Endothelial cell of umbilical vein (primary cell): ENCODE results near the gene CLTCL1. TPM values are rescaled to one million over a fixed set of nuclear protein-coding genes. Genes with fewer than 3 reads are reported as not detected.

Source experiments
- BruUV-seq: library from RNA; stranded (reverse); fragments of 400-500 nt; replicated peaks from 2 replicates; lab custom pipeline; 2021; lab: Mats Ljungman, UMichigan
- CTCF ChIA-PET: fragments of 300-600, 350-600 bp; sonication (Branson Sonifier 250); formaldehyde crosslinking; loops from one replicate; lab custom pipeline; 2021; ENCODE audit warnings: antibody characterized with exemption, inconsistent platforms; lab: Charles Lee
- POLR2A ChIA-PET: fragments of 300-600, 350-600 bp; sonication (Branson Sonifier 250); formaldehyde crosslinking; loops from one replicate; lab custom pipeline; 2021; ENCODE audit warnings: antibody characterized with exemption, inconsistent platforms; lab: Charles Lee
- DNase-seq: peaks from one replicate; pipeline ENCODE4 v3.0.0-alpha.2; 2011; ENCODE audit warnings: low read depth, low spot score
- FAIRE-seq: peaks from 2 replicates; lab custom pipeline; 2011; peaks lifted over from hg19 to GRCh38; lab: Jason Lieb, UNC
- H2AFZ ChIP-seq: 2 replicates; pipeline ENCODE4 v1.6.0; 2012; ENCODE audit warnings: low read depth, low read length, control low read depth, inconsistent platforms
- H3K27ac ChIP-seq: 2 replicates; pipeline ENCODE4 v1.5.1; 2011; ENCODE audit warnings: low read depth, mild to moderate bottlenecking, control low read depth, low read length, moderate library complexity; ENCODE audit not compliant: insufficient read depth
- H3K27me3 ChIP-seq, 2 experiments: 2 replicates each; pipeline versions ENCODE4 v1.6.0 to v1.6.1; 2011; ENCODE audit warnings: low read length in 2 of 2, mixed read lengths in 1 of 2; ENCODE audit not compliant: control insufficient read depth in 2 of 2, insufficient read depth in 2 of 2
- H3K36me3 ChIP-seq, 2 experiments: 2 replicates in 1 of 2; 3 replicates in 1 of 2; pipeline ENCODE4 v1.5.1; 2011; ENCODE audit warnings: low read length in 2 of 2, mild to moderate bottlenecking in 1 of 2, moderate library complexity in 1 of 2; ENCODE audit not compliant: control insufficient read depth in 2 of 2, insufficient read depth in 2 of 2; ENCODE audit errors: extremely low read depth in 1 of 2
- H3K4me1 ChIP-seq: 3 replicates; pipeline ENCODE4 v1.5.1; 2011; ENCODE audit warnings: mild to moderate bottlenecking, low read length; ENCODE audit not compliant: control insufficient read depth, insufficient read depth; ENCODE audit errors: extremely low read depth
- H3K4me2 ChIP-seq: 2 replicates; pipeline ENCODE4 v1.6.1; 2011; ENCODE audit warnings: low read length, control low read depth, mixed read lengths; ENCODE audit not compliant: insufficient read depth
- H3K4me3 ChIP-seq, 3 experiments: fragments of 200-600 bp in 1 of 3; sonication (generic), shearing (Covaris generic) in 1 of 3; replicated peaks in 1 of 3; 2 replicates each; pipeline ENCODE4 v1.5.1; 2011 to 2016; ENCODE audit warnings: control low read depth in 3 of 3, low read length in 3 of 3, mild to moderate bottlenecking in 2 of 3, inconsistent platforms in 1 of 3, low read depth in 1 of 3, moderate library complexity in 1 of 3; ENCODE audit not compliant: insufficient read depth in 1 of 3
- H3K79me2 ChIP-seq: 2 replicates; pipeline ENCODE4 v1.6.0; 2012; ENCODE audit warnings: low read length, inconsistent platforms; ENCODE audit not compliant: control insufficient read depth, insufficient read depth
- H3K9ac ChIP-seq: replicated peaks from 2 replicates; pipeline ENCODE3; 2011; ENCODE audit warnings: low read length, control low read depth; ENCODE audit not compliant: insufficient read depth; ENCODE audit errors: extremely low read depth
- H3K9me1 ChIP-seq: replicated peaks from 3 replicates; pipeline ENCODE4 v1.6.0; 2011; ENCODE audit warnings: mild to moderate bottlenecking, low read length; ENCODE audit not compliant: control insufficient read depth, insufficient read depth; ENCODE audit errors: extremely low read depth
- H3K9me3 ChIP-seq: replicated peaks from 2 replicates; pipeline ENCODE4 v1.5.1; 2012; ENCODE audit warnings: low read length, inconsistent platforms; ENCODE audit not compliant: control insufficient read depth, insufficient read depth
- H4K20me1 ChIP-seq: replicated peaks from 2 replicates; pipeline ENCODE3; 2011; ENCODE audit warnings: mild to moderate bottlenecking, low read length; ENCODE audit not compliant: control insufficient read depth, insufficient read depth; ENCODE audit errors: extremely low read depth
- EZH2 ChIP-seq: IDR thresholded peaks from 2 replicates; pipeline ENCODE4 v1.6.1; 2012; ENCODE audit warnings: borderline replicate concordance, low read depth, mild to moderate bottlenecking, moderate library complexity, low read length, inconsistent platforms; ENCODE audit not compliant: severe bottlenecking
- FOS ChIP-seq: IDR thresholded peaks from 2 replicates; pipeline ENCODE4 v1.6.1; 2011; ENCODE audit warnings: mild to moderate bottlenecking, low read length, moderate library complexity, borderline replicate concordance; ENCODE audit not compliant: insufficient read depth
- GATA2 ChIP-seq: IDR thresholded peaks from 2 replicates; pipeline ENCODE4 v1.7.0; 2011; ENCODE audit warnings: low read depth, mild to moderate bottlenecking, moderate library complexity, mixed read lengths, low read length; ENCODE audit not compliant: insufficient read length, insufficient read depth
- JUN ChIP-seq: IDR thresholded peaks from 2 replicates; pipeline ENCODE4 v1.6.1; 2011; ENCODE audit warnings: borderline replicate concordance, low read depth; ENCODE audit not compliant: insufficient read length, insufficient read depth
- MAX ChIP-seq: IDR thresholded peaks from 2 replicates; pipeline ENCODE4 v1.6.1; 2011; ENCODE audit not compliant: insufficient read depth, insufficient read length
- MYC ChIP-seq: IDR thresholded peaks from one replicate; pipeline ENCODE4 v1.6.1; 2011; ENCODE audit warnings: mild to moderate bottlenecking, low read depth, low read length
- POLR2A ChIP-seq: IDR thresholded peaks from 2 replicates; pipeline ENCODE4 v1.6.1; 2012; ENCODE audit warnings: low read depth, mild to moderate bottlenecking, control low read depth, low read length
- POLR2AphosphoS5 ChIP-seq: IDR thresholded peaks from 2 replicates; pipeline ENCODE4 v1.6.1; 2012; ENCODE audit warnings: low read depth, mild to moderate bottlenecking, control low read depth, low read length, moderate library complexity; ENCODE audit not compliant: insufficient read depth
- dilution Hi-C: fragments of 300-500 bp; cut with MboI; formaldehyde crosslinking; loops from one replicate; pipeline ENCODE4 v1.15.0; 2019; ENCODE audit warnings: low sequenced_read_pairs; ENCODE audit not compliant: extremely low pct_ligation_motif_present
- intact Hi-C: fragments of 100-400 bp; cut with micrococcal nuclease; formaldehyde crosslinking; loops from one replicate; pipeline ENCODE4 v1.10.0; 2022
- polyA plus RNA-seq, 4 experiments: library from polyadenylated mRNA; depleted of rRNA in 3 of 4; stranded (reverse) in 3 of 4; unstranded in 1 of 4; fragments of >200 nt; gene quantifications; 2 replicates each; pipeline versions ENCODE4 v1.2.1 to v1.2.3, GENCODE V29; 2011 to 2012; ENCODE audit warnings: missing spikeins in 1 of 4
- total RNA-seq: library from RNA; stranded (reverse); gene quantifications from 2 replicates; pipeline ENCODE4 v1.2.3, GENCODE V29; 2021
- TF ChIP-seq, protein P1 (sequence below), 2 donors: IDR thresholded peaks; 1 replicate in 1 of 2; 2 replicates in 1 of 2; pipeline ENCODE4 v1.5.1; 2011; ENCODE audit warnings: low read length in 2 of 2, mild to moderate bottlenecking in 2 of 2, moderate library complexity in 2 of 2, control low read depth in 1 of 2, inconsistent platforms in 1 of 2, low read depth in 1 of 2; ENCODE audit not compliant: insufficient read depth in 1 of 2; ENCODE audit errors: extremely low read depth in 1 of 2

The CLTCL1 gene
- total and polyA plus RNA-seq, 2 donors (not counting 3 experiments of a cell fraction or from before 2014, with no cell fraction given): 5.0 to 6.2 TPM

DNA sequence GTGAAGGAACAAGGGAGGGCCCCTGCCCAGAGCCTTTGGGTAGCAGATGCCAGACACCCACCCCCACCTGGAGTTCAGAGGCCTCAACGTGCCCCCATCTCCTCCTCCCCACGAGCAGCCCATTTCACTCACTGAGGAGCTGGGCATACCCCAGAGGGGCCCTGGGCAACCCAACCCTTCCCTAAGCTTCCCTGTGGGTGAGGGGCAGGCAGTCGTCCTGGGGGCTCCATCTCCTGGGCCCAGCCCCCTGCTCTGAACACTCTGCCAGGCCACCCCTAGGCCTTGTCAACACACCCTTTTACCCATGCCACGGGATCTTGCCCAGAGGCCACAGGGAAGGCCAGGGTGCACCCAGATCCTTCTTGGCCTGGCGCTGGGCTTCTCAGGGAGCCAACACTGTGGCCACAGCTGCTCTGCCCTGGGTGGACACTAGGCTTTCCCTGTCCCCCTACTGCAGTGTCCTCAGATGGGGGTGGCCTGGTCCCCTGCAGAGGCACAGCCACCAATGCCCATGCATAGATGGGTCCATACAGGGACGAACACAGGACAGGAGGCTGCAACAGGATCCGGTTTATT, 116.4 kb downstream of the CLTCL1 start:
- H3K9ac ChIP-seq: no peak overlapping the region
- H3K4me2 ChIP-seq: no peak overlapping the region
- DNase-seq (no peak), FAIRE-seq (no peak)
- no TSS peak for BruUV-seq
- intact Hi-C loops (loop anchor here (5.0 kb wide), 1 partner anchor 272 kb away; the partner anchor contains the start of gene C22orf39), dilution Hi-C loops (no loop called here)
- peaks cover 0 to 5% of the 10 kb centered on the region in 2 experiments for H3K36me3 ChIP-seq
- H2AFZ ChIP-seq: no peak overlapping the region
- H4K20me1 ChIP-seq: no peaks in the 10 kb centered on the region
- ChIA-PET POLR2A (no interaction called here), CTCF (interaction anchor here (1.6 kb wide), 1 partner anchor 31 kb away, joined by 5 read pairs; the partner anchor contains the start of gene ESS2)
- H3K9me1 ChIP-seq: no peaks in the 10 kb centered on the region
- H3K27me3 ChIP-seq: no peaks in the 10 kb centered on the region
- TF ChIP-seq POLR2A (no peak), EZH2 (no peak), FOS (no peak), POLR2AphosphoS5 (no peak), GATA2 (no peak), MAX (no peak), MYC (no peak), JUN (no peak)
- TF ChIP-seq, protein P1, sequence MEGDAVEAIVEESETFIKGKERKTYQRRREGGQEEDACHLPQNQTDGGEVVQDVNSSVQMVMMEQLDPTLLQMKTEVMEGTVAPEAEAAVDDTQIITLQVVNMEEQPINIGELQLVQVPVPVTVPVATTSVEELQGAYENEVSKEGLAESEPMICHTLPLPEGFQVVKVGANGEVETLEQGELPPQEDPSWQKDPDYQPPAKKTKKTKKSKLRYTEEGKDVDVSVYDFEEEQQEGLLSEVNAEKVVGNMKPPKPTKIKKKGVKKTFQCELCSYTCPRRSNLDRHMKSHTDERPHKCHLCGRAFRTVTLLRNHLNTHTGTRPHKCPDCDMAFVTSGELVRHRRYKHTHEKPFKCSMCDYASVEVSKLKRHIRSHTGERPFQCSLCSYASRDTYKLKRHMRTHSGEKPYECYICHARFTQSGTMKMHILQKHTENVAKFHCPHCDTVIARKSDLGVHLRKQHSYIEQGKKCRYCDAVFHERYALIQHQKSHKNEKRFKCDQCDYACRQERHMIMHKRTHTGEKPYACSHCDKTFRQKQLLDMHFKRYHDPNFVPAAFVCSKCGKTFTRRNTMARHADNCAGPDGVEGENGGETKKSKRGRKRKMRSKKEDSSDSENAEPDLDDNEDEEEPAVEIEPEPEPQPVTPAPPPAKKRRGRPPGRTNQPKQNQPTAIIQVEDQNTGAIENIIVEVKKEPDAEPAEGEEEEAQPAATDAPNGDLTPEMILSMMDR (IDR thresholded peaks at IDR 0.05; ENCODE audit: extremely low read depth in 1 of 2, insufficient read depth in 1 of 2, low read depth in 1 of 2, low read length in 2 of 2): no peak
- peaks cover 36% of the 10 kb centered on the region for H3K79me2 ChIP-seq
- H3K4me3 ChIP-seq: no peak overlapping the region
- H3K4me1 ChIP-seq: peaks cover 25% of the 10 kb centered on the region
- H3K27ac ChIP-seq: no peak overlapping the region
- no peaks in the 10 kb centered on the region for H3K9me3 ChIP-seq
